GM19328 (cell line): ENCODE data around the gene PAMR1.
"Not testable (repeated sequence)": the region's sequence is repeated elsewhere in the genome, so short reads cannot be mapped to it uniquely, and the experiment has no call there.

ENCODE experiments used
- ATAC-seq: cut with Tn5 transposase; IDR thresholded peaks from one replicate; pipeline ENCODE4 v1.9.1; 2021; ENCODE audit warnings: mild to moderate bottlenecking, moderate library complexity; ENCODE audit not compliant: unreplicated experiment

Gene PAMR1, protein sequence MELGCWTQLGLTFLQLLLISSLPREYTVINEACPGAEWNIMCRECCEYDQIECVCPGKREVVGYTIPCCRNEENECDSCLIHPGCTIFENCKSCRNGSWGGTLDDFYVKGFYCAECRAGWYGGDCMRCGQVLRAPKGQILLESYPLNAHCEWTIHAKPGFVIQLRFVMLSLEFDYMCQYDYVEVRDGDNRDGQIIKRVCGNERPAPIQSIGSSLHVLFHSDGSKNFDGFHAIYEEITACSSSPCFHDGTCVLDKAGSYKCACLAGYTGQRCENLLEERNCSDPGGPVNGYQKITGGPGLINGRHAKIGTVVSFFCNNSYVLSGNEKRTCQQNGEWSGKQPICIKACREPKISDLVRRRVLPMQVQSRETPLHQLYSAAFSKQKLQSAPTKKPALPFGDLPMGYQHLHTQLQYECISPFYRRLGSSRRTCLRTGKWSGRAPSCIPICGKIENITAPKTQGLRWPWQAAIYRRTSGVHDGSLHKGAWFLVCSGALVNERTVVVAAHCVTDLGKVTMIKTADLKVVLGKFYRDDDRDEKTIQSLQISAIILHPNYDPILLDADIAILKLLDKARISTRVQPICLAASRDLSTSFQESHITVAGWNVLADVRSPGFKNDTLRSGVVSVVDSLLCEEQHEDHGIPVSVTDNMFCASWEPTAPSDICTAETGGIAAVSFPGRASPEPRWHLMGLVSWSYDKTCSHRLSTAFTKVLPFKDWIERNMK

DNA sequence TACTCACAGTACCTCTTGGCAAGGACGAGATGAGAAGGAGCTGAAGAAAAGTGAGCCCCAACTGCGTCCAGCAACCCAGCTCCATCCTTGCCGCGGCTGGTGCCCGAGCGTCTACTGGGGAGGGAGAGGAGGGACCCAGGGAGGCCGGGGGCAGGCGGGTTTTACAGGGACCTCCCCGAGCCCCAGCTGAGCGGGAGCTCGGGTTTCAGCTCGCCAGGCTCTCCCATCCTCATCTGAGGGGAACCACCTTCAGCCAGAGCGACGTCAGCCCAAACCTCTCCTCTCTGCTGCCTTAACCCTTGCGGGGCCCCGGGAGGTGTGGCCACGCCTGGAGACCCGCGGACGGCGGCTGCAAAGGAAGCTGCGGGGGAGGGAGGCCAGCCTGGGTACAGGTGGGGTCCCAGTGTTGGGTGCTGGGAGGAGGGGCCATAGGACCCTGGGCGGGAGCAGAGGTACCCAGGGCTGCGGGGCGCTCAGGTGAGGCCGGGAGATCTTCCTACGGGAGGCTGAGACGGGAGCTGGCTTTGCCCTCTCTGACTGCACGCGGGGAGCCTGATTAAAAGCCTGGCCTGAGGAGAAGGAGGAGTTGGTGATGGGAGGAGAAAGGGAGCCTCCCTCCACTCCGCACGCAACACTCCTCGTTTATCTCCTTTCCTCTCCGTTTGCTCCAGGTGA lies at the start of gene PAMR1:
PAMR1 (minus strand) TSS at position 116 of the 675 bp plus-strand sequence; CDS start at position 85, 31 bp downstream.
- no peak for ATAC-seq

DNA sequence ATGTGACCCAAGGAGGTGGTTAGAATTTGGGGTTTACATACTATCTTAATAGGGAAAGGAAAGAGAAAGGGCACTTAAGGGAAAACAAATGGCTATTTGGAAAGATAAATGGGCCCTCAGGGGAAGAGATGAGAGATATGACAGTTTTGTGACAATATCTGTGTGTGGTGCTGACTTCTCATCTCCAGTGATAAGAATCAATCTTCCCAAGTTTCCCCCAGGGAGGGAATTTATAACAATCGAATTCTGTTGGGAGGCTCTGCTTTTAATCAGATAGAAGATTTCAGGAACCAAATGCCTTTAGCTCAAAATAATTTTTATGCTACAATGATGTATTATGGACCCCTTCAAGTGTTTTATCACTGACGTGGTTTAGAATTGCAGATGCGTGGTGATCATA lies 46.3 kb upstream of the PAMR1 start:
- ATAC-seq, result no peak

DNA sequence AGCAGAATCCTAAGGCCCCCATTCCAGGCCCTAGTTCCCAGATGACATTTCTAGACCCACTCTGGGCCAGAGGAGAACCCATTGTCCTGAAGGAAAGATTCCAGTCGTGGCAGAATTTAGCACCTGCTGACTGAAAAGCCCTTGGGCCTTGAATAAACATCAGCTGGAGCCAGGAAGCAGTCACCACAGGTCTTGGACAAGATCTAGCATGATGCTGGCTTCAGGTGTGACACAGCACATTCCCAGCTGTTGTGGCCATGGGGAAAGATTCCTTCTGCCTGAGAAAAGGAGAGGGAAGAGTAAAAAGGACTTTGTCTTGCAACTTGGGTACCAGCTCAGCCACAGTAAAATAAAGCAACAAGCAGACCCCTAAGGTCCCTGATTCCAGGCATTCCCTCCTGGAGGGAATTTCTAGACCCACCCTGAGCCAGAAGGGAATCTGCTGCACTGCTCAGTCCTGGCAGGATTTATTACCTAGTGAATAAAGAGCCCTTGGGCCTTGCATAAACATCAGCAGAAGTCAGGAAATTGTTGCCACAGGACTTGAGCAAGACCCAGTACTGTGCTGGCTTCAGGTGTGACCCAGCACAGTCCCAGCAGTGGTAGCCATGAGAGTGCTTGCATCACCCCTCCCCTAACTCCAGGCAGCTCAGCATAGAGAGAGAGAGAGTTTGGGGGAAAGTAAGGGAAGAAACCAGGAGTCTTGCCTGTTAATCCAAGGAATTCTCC lies 42.5 kb upstream of the PAMR1 start:
- no peak for ATAC-seq

DNA sequence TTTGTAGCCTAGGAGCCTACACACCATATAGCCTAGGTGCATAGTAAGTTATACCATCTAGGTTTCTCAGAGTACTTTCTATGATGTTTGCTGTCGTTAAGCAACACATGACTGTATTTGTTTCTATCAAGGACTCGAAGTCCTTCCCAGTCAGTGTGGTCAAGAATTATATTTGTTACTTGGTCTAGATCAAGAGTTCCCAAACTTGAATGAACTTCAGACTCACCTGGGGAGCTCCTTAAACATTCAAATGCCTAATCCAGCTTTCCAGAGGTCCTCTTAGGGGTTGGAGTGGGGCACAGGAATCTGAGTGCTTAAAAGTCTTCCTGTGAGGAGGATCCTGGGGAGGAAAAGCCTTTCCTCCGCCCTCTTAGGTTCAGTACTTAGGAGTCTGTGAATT lies 41.5 kb upstream of the PAMR1 start:
- ATAC-seq, result no peak

DNA sequence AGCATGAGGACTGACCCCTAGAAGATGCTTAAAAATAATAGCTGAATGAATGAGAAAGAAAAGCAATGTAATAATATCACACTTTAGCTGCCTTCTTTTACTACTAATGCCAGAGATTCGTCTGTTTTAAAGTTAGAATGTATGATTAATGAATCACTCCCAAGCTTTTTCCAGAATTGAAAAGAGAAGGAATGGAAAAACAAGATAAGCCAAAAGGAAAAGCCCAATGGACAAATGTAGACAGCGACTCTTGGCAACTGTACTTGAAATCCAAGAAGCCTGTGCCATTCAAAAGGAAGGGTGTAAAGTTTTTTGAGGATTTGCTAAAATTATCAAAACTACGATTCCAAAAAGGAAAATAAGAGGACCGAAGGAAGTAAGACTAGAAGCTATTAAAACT lies 40.8 kb upstream of the PAMR1 start:
- ATAC-seq, result no peak

DNA sequence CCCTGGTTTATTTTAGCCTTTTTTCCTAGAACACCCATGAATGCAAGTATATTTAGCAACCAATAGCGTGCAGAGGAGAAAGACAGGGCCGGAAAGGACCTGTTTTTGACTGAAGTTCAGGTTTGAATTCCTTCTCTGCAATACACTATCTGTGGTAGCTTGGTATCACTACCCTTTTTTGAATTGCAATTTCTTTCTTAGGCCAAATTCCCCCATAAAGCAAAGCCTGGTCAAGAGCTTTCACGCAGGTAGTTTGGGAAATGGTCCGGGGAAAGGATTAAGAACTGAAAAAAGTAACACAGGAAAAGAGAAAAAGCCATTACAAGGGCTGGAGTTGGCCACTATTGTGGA lies 38.8 kb upstream of the PAMR1 start:
- no peak for ATAC-seq

DNA sequence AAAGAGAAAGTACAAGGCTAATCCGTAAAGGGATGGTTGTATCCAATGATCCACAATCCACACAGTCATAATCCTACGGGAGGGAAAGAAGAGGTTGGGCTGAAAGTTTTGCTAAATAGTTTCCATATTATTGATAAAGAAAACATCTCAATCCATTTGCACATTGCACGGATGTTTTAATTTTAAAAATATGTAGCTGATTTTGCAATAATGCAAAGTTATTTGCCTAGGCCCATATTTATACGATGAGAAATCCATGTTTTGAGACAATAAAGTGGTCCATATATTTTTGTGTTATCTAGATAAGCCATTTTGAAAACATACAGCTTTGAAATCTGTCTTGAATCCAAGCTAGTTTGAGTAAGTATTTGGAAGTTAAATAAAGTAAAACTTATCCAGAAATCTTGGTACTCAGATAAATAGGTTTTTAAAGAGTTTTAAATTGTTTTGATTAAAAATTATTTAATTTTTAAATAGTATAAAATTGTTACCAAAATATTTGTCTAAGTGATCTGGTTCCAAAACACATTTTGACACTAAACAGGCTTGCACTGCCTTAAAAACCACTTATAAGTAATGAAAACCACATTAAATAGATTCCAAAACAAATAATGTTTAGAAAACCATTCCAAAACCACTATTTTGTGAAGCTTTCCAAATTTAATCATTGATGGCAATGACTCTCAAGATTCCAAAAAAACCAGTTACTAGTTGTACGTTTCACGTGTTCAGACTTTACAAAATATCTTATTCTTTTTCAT lies 38.2 kb upstream of the PAMR1 start:
- no peak for ATAC-seq

DNA sequence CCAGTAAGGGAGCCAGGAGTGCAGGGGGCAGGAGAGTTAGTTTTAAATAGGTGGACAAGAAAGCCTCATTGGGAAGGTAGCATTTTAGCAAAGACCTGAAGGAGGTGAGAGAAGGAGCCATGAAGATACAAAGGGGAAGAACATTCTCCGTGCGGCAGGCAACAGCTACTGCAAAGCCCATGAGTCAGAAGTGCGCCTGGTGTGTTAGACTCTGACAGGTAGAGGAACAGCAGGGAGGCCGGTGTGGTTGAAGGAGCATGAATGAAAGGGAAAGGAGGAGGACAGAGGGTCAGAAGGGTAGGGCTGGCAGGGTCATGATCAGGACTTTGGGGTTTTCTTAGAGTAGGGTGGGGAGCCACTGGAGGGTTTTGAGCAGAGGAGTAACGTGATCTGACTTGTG lies 34.5 kb upstream of the PAMR1 start:
- ATAC-seq, result no peak

DNA sequence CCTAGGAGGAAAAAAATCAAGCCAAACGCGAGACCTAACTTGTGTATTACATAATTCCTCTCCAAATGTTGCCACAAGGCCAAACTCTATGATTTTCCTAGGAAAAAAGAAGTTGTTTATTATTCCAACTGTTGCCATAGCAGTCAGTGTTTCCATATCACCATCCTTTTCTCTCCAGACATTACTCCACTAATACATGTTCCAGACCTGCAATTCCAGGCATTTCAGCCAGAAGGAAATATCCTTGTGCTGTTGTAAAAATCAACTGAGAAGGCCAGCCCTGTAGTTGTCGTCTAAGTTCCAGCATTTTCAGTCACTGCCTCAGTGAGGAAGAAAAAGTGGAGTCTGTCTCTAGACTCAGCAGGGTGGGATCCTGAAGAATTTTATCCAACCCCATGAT lies 33.1 kb upstream of the PAMR1 start:
- ATAC-seq, result no peak

DNA sequence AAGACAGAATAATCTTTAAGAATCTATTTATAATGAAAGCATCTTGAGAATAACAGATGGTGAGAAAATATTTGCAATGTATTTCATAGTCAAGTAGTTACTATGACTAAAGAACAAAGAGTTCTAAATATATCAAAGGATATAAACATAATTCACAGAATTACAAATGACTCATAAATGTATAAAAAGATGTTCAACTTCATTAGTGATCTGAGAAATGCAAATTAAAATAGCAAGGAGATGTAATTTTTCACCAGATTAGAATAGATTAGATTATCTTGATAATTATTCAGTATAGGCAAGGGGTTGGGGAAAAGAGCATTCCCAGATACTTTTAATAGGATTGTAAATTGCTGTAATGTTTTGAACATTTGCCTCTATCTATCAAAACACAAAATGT lies 30.1 kb upstream of the PAMR1 start:
- no peak for ATAC-seq

DNA sequence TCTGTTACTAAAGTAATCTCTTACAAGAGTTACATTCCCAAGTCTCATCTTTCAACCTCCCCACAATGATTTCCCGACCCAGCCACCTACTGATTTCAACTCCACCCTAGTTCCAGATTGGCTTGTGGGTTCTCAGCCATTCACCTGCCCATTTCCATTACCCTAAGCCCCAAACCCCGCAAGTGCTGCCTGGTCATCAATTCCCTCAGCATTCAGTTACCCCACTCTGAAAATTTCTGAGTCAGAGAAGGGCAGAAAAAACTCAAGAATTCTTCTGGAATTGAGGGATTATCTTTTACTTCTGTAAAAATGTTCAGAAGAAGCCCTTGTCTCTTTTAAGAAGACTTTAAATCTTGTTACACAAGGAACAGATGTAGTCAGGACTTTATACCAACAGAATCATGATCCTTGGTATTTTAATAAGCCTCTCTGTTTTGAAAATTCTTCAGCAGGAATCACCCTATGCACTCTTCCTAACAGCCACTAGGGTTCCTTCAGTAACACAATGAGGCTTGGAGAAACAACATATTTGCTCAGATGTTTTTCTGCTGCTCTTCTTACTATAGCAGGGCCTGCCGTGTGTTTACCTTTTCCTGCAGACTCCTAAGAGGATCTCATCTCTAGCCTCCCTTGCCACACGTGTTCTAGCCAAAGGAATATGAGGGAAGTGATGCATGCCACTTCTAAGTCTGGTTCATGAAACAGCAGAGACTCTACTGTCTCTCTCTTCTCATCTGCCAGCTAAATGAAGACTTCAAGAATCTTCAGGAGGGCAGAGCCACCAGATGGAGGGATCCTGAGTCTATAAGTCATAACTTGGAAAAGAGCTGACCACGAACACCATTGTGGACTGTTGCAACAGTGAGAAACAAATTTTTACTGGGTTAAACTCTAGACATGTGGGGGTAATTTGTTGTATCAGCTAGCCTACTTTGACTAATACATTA lies 29.3 kb upstream of the PAMR1 start:
- no peak for ATAC-seq

DNA sequence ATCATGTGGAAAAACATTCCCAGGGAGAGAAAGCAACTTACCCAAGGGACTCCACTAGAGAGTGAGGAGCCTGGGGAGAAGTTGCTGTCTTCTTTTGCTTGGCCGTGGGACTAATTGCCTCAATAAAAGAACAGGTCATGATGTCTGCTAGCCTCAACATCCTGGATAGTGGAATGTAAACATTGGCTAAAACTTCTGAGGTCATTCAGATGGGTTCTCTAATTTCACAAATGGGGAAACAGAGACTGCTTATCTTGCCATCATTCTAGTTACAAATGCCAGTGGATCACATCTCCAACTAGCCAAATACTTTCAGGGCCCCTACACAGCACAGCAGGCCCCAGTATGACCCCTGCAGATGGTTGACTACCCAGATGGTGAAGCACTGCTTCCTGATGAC lies 28.4 kb upstream of the PAMR1 start:
- no peak for ATAC-seq

DNA sequence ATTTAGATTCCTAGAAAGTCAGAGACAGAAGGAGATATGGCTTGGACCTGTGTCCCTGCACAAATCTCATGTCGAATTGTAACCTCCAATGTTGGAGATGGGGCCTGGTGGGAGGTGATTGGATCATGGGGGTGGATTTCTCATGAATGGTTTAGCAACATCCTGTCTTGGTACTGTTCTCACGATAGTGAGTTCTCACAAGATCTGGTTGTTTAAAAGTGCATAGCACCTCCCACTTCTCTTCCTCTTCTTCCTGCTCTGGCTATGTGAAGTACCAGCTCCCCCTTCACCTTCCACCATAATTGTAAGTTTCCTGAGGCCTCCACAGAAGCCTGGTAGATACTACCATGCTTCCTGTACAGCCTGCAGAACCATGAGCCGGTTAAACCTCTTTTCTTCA lies 27.6 kb upstream of the PAMR1 start:
- no peak for ATAC-seq

DNA sequence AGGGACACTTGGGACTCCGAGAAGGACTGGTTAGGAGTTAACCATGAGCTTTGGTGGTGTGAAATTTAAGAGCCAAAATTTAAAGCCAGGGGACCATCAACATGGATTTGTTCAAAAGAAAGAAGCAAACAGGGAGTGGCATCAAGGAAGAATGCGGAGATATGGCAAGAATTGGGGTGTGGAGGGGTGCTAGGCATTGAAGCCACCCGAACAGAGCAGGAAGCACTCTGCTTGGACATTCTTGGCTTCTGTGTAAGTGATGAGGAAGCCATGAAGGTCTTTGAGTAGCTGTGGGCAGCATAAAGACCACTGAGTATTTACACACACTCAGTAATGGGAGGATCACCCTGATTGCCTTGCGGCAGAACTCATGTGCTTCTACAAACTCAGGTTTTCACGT lies 27.2 kb upstream of the PAMR1 start:
- no peak for ATAC-seq

DNA sequence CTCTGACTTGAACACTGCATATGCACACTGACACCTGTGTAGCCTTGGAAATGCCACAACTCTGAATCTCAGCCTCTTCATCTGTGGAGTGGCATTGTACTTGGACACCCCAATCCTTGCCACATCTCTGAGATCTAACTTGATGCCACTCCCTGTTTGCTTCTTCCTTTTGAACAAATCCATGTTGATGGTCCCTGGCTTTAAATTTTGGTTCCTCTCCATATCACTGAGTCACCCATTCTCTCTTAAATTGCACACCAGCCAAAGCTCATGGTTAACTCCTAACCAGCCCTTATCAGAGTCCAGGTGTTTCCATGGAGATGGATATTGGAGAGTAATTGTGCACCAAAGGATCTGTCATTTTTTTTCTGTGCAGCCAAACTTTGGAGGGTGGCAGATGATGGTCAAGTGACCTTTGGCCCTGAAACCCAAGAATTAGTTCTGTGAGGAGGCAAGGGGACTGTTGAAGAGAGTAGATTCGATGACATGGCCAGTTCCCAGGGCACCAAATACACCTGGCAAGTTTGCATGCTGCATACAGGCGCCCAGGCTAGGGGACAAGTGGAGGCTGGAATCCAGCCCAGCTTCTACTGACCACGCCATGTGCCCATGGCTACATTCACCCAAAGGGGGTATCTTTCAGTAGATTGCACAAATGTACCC lies 25.1 kb upstream of the PAMR1 start:
- no peak for ATAC-seq

DNA sequence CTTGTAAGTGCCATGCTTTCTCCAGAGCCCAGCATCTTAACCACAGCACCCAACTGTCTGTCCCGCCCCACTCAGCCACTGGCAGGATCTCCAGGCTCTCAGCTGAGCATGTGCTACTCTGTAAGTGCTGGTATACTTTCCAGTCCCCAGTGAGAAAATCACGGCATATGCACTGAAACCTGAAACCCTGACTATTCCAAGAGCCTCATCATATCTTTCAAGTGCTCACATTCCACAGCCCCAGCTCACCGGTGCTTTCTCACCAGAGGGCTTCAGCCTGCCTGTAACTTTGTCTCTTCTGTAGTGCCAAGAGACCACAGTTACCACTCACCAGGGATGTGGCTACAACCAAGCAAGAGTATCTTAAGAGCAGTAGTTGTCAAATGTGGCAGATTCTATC lies 24.4 kb upstream of the PAMR1 start:
- no peak for ATAC-seq

DNA sequence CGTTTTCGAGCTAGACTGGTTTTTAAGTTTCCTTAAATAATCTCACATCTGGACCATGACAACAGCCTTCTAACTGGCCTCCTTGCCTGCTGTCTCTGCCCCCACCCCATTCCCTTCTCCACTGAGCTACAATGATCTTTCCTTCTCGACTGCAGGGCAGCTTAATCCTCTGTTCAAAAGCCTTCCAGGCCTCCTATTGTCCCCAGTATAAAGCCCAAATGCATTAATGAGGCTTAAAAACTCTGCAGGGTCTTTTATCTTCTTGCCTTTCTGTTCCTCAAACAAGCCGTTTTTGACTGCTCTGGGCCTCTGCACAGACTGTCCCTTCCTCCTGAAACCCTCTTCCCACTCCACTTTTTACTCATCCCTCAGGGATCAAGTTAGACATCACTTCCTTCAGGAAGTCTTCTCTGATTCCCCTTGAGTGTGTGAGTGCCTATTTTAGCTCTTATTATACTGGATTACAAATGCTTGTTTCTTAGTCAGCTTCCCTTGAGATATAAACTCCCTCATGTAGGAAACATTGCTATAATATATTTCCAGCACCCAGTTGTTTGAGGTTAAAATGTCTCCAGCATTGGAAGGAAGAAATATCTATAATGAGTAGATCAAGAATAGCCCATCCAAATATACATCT lies 23.6 kb upstream of the PAMR1 start:
- ATAC-seq, result no peak

DNA sequence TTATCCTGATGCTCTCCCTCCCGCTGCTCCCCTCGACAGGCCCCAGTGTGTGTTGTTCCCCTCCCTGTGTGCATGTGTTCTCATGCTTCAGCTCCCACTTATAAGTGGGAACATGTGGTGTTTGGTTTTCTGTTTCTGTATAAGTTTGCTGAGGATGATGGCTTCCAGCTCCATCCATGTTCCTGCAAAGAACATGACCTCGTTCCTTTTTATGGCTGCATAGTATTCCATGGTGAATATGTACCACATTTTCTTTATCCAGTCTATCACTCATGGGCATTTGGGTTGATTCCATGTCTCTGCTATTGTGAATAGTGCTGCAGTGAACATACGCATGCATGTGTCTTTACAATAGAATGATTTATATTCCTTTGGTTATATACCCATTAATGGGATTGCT lies 22.6 kb upstream of the PAMR1 start:
- ATAC-seq, result not testable (repeated sequence)
